MM.1S (cell line): Measurements from ENCODE around the gene TLR9.

ENCODE experiments used
- DNase-seq: peaks from one replicate; pipeline ENCODE4 v3.0.0-alpha.2; 2015
- H2AFZ ChIP-seq: fragments of 300-600 bp; sonication (generic); 2 replicates; pipeline ENCODE4 v1.6.0; 2016; ENCODE audit warnings: antibody characterized with exemption, low read length
- H3F3A ChIP-seq: fragments of 300-600 bp; sonication (generic); 2 replicates; pipeline ENCODE4 v1.6.1; 2016; ENCODE audit warnings: mild to moderate bottlenecking, antibody characterized with exemption, low read length, moderate library complexity, mixed read lengths; ENCODE audit not compliant: insufficient read depth
- H3K27ac ChIP-seq: fragments of 300-600 bp; sonication (generic); 2 replicates; pipeline ENCODE4 v1.5.1; 2016; ENCODE audit warnings: mild to moderate bottlenecking, low read length
- H3K27me3 ChIP-seq: fragments of 300-600 bp; sonication (generic); replicated peaks from 2 replicates; pipeline ENCODE4 v1.6.0; 2016; ENCODE audit warnings: low read length; ENCODE audit not compliant: insufficient read depth
- H3K36me3 ChIP-seq: fragments of 300-600 bp; sonication (generic); replicated peaks from 2 replicates; pipeline ENCODE4 v1.6.1; 2016; ENCODE audit warnings: mild to moderate bottlenecking, low read length, mixed read lengths; ENCODE audit not compliant: insufficient read depth
- H3K4me1 ChIP-seq: fragments of 300-600 bp; sonication (generic); 2 replicates; pipeline ENCODE4 v1.6.1; 2016; ENCODE audit warnings: low read length, mixed read lengths
- H3K4me2 ChIP-seq: fragments of 300-600 bp; sonication (generic); 2 replicates; pipeline ENCODE4 v1.6.0; 2016; ENCODE audit warnings: low read depth, low read length
- H3K4me3 ChIP-seq: fragments of 300-600 bp; sonication (generic); 2 replicates; pipeline ENCODE4 v1.5.1; 2016; ENCODE audit warnings: low read length, mixed read lengths
- H3K79me2 ChIP-seq: fragments of 300-600 bp; sonication (generic); 2 replicates; pipeline ENCODE4 v1.6.1; 2016; ENCODE audit warnings: mixed run types, low read length, mixed read lengths
- H3K9ac ChIP-seq: fragments of 300-600 bp; sonication (generic); 2 replicates; pipeline ENCODE4 v1.6.1; 2016; ENCODE audit warnings: low read length, mixed read lengths
- H3K9me2 ChIP-seq: fragments of 300-600 bp; sonication (generic); replicated peaks from 2 replicates; pipeline ENCODE4 v1.6.1; 2016; ENCODE audit warnings: mild to moderate bottlenecking, low read length, mixed read lengths; ENCODE audit not compliant: insufficient read depth
- H3K9me3 ChIP-seq: fragments of 300-600 bp; sonication (generic); replicated peaks from 2 replicates; pipeline ENCODE4 v1.6.1; 2016; ENCODE audit warnings: mild to moderate bottlenecking, low read length, mixed read lengths; ENCODE audit not compliant: insufficient read depth
- H4K20me1 ChIP-seq: fragments of 300-600 bp; sonication (generic); 2 replicates; pipeline ENCODE4 v1.6.1; 2016; ENCODE audit warnings: mild to moderate bottlenecking, low read length, moderate library complexity, mixed read lengths; ENCODE audit not compliant: insufficient read depth
- EZH2 ChIP-seq: fragments of 300-600 bp; sonication (generic); optimal IDR thresholded peaks from 2 replicates; pipeline ENCODE3; 2017; ENCODE audit warnings: low read depth, mild to moderate bottlenecking, antibody characterized with exemption, low read length, mixed read lengths
- EZH2phosphoT487 ChIP-seq: fragments of 300-600 bp; sonication (generic); IDR thresholded peaks from 2 replicates; pipeline ENCODE4 v1.6.1; 2018; ENCODE audit warnings: antibody characterized with exemption, low read length
- TF ChIP-seq, protein P1 (sequence below): fragments of 300-600 bp; sonication (generic); IDR thresholded peaks from 2 replicates; pipeline ENCODE4 v1.5.1; 2016; ENCODE audit warnings: antibody characterized with exemption, low read length, mixed read lengths

The TLR9 gene

DNA sequence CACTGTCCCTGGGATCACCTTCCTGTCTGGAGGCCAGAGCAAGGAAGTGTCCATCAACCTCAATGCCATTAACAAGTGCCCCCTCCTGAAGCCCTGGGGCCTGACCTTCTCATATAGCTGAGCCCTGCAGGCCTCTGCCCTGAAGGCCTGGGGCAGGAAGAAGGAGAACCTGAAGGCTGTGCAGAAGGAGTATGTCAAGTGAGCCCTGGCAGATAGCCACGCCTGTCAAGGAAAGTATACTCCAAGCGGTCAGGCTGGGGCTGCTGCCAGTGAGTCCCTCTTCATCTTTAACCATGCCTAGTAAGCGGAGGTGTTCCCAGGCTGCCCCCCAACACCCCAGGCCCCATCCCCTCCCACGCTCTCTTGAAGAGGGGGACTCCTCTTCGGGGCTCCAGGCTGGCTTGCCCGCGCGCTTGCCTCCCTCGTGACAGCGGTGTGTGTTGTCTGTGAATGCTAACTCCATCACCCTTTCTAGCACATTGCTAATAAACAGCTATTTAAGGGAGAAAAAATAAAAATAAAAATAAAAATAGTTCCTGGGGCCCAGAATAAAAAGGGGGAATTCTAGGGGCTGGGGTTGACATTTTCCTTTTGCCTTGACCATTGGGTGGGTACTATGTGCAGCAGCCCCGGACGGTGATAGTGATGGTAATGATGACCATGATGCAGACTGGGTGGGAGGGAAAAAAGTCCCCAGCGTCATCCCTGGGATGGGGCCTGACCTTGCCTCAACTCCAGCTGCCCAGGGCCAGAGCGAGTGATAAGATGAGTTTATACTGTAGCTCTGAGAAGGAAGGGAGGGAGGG lies 30.8 kb downstream of the TLR9 start:
- no peaks in the 10 kb centered on the region for H3F3A ChIP-seq
- no peak overlapping the region for H3K9ac ChIP-seq
- DNase-seq = no peak
- H3K36me3 ChIP-seq = no peaks in the 10 kb centered on the region; the same call in 1 of the 2 replicates
- H3K27me3 ChIP-seq = no peaks in the 10 kb centered on the region
- no peaks in the 10 kb centered on the region for H3K9me2 ChIP-seq
- H3K27ac ChIP-seq = no peak overlapping the region
- H3K4me3 ChIP-seq = no peak overlapping the region
- no peak for TF ChIP-seq EZH2
- TF ChIP-seq, protein P1, sequence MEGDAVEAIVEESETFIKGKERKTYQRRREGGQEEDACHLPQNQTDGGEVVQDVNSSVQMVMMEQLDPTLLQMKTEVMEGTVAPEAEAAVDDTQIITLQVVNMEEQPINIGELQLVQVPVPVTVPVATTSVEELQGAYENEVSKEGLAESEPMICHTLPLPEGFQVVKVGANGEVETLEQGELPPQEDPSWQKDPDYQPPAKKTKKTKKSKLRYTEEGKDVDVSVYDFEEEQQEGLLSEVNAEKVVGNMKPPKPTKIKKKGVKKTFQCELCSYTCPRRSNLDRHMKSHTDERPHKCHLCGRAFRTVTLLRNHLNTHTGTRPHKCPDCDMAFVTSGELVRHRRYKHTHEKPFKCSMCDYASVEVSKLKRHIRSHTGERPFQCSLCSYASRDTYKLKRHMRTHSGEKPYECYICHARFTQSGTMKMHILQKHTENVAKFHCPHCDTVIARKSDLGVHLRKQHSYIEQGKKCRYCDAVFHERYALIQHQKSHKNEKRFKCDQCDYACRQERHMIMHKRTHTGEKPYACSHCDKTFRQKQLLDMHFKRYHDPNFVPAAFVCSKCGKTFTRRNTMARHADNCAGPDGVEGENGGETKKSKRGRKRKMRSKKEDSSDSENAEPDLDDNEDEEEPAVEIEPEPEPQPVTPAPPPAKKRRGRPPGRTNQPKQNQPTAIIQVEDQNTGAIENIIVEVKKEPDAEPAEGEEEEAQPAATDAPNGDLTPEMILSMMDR = no peak
- TF ChIP-seq EZH2phosphoT487 = no peak
- peaks cover 16% of the 10 kb centered on the region for H3K79me2 ChIP-seq
- H3K4me2 ChIP-seq = no peak overlapping the region
- no peaks in the 10 kb centered on the region for H3K9me3 ChIP-seq
- H4K20me1 ChIP-seq = no peaks in the 10 kb centered on the region
- H2AFZ ChIP-seq = no peak overlapping the region
- peaks cover 11% of the 10 kb centered on the region for H3K4me1 ChIP-seq

- H3K27ac ChIP-seq = no peak overlapping the region
- peaks cover under 1% of the 10 kb centered on the region for H3K79me2 ChIP-seq
- H3K9ac ChIP-seq = no peak overlapping the region
- no peaks in the 10 kb centered on the region for H3K9me3 ChIP-seq
- H4K20me1 ChIP-seq = no peaks in the 10 kb centered on the region
- DNase-seq = no peak
- no peak overlapping the region for H3K4me2 ChIP-seq
- H3K9me2 ChIP-seq = no peaks in the 10 kb centered on the region
- no peak overlapping the region for H3K4me3 ChIP-seq
- no peak overlapping the region for H2AFZ ChIP-seq
- no peaks in the 10 kb centered on the region for H3K27me3 ChIP-seq
- no peaks in the 10 kb centered on the region for H3K36me3 ChIP-seq
- peaks cover 3% of the 10 kb centered on the region; the same call in 1 of the 2 replicates for H3K4me1 ChIP-seq
- no peaks in the 10 kb centered on the region for H3F3A ChIP-seq
- TF ChIP-seq, protein P1 = no peak
- TF ChIP-seq EZH2phosphoT487 (no peak), EZH2 (no peak)
Measured at GRCh38 chr3:52193065-52193464, 32.4 kb downstream of the TLR9 start.

- Histone ChIP-seq H3K9ac (no peak overlapping the region), H3K4me1 (no peaks in the 10 kb centered on the region), H3K27me3 (no peaks in the 10 kb centered on the region), H3K36me3 (no peaks in the 10 kb centered on the region), H4K20me1 (no peaks in the 10 kb centered on the region), H3K4me2 (no peak overlapping the region), H3K79me2 (no peaks in the 10 kb centered on the region), H3K27ac (no peak overlapping the region), H3K9me2 (no peaks in the 10 kb centered on the region), H3K4me3 (no peak overlapping the region), H3K9me3 (no peaks in the 10 kb centered on the region), H2AFZ (no peak overlapping the region), H3F3A (no peaks in the 10 kb centered on the region)
- no peak for DNase-seq
- TF ChIP-seq EZH2phosphoT487 = no peak
- TF ChIP-seq, protein P1 = no peak
- TF ChIP-seq EZH2 = no peak
Measured at GRCh38 chr3:52191663-52192062, 33.8 kb downstream of the TLR9 start.
